Measurements from ENCODE around the gene GNAS-AS1. TPM values are rescaled to one million over a fixed set of nuclear protein-coding genes. Genes with fewer than 3 reads are reported as not detected.

GNAS-AS1 gene
- total RNA-seq, 2 donors from 2014 or later: 0.88 to 1.7 TPM

GRCh38 chr20:58854638-58855471, 4.2 kb upstream of the GNAS-AS1 start:
- H3K27ac ChIP-seq: no peak overlapping the region
- intact Hi-C loops (cut with DNase I): loop anchor here (10.0 kb wide), 2 partner anchors 370 to 620 kb away; no protein-coding TSS in a partner anchor
- no peaks in the 10 kb centered on the region for H3K4me1 ChIP-seq
- TF ChIP-seq CTCF (IDR thresholded peaks at IDR 0.05): no peak
- H3K4me3 ChIP-seq: no peak overlapping the region
- no peaks in the 10 kb centered on the region for H3K36me3 ChIP-seq
- H3K9me3 ChIP-seq: no peaks in the 10 kb centered on the region
- DNase-seq: no peak
- peaks cover 40% of the 10 kb centered on the region for H3K27me3 ChIP-seq
- no peak overlapping the region for H3K9ac ChIP-seq (ENCODE audit: low read depth in 2 of 2, low read length in 2 of 2)

GRCh38 chr20:58853976-58854637, 3.4 kb upstream of the GNAS-AS1 start:
- no peak for TF ChIP-seq CTCF (IDR thresholded peaks at IDR 0.05)
- no peaks in the 10 kb centered on the region for H3K4me1 ChIP-seq
- no peak overlapping the region for H3K9ac ChIP-seq (ENCODE audit: low read depth in 2 of 2, low read length in 2 of 2)
- intact Hi-C loops (cut with DNase I): loop anchor here (10.0 kb wide), 2 partner anchors 369 to 619 kb away; no protein-coding TSS in a partner anchor
- no peak overlapping the region for H3K4me3 ChIP-seq
- no peaks in the 10 kb centered on the region for H3K36me3 ChIP-seq
- no peaks in the 10 kb centered on the region for H3K9me3 ChIP-seq
- H3K27ac ChIP-seq: no peak overlapping the region
- no peak for DNase-seq
- peaks cover 40% of the 10 kb centered on the region for H3K27me3 ChIP-seq

- intact Hi-C loops (cut with DNase I): loop anchor here (10.0 kb wide), 2 partner anchors 369 to 619 kb away; no protein-coding TSS in a partner anchor
- no peak overlapping the region for H3K27ac ChIP-seq
- DNase-seq: no peak
Observed at GRCh38 chr20:58853466-58853865, 2.8 kb upstream of the GNAS-AS1 start.

GRCh38 chr20:58852543-58853271, 2.0 kb upstream of the GNAS-AS1 start, which contains the start of gene GNAS:
Gene GNAS (plus strand): TSS chr20:58852716.
- Histone ChIP-seq H3K9ac (ENCODE audit: low read depth in 2 of 2, low read length in 2 of 2) (peak within 1 kb of the TSS in 1 of 2 donors; percentile 24), H3K27me3 (peaks cover 40% of the 10 kb centered on the region), H3K4me3 (peak within 1 kb of the TSS; percentile 38), H3K9me3 (no peaks in the 10 kb centered on the region), H3K4me1 (no peaks in the 10 kb centered on the region), H3K27ac (no peak within 1 kb of the TSS), H3K36me3 (no peaks in the 10 kb centered on the region)
- peak; percentile 47 for TF ChIP-seq CTCF (IDR thresholded peaks at IDR 0.05)
- intact Hi-C loops (cut with DNase I): loop anchor here (10.0 kb wide), 2 partner anchors 368 to 618 kb away; no protein-coding TSS in a partner anchor
- DNase-seq: peak; percentile 52

More at GRCh38 chr20:58853466-58853865, 2.8 kb upstream of the GNAS-AS1 start:
- TF ChIP-seq CTCF (IDR thresholded peaks at IDR 0.05): no peak
- H3K9ac ChIP-seq (ENCODE audit: low read depth in 2 of 2, low read length in 2 of 2): no peak overlapping the region
- H3K9me3 ChIP-seq: no peaks in the 10 kb centered on the region
- no peak overlapping the region for H3K4me3 ChIP-seq
- H3K27me3 ChIP-seq: peaks cover 40% of the 10 kb centered on the region
- H3K36me3 ChIP-seq: no peaks in the 10 kb centered on the region
- no peaks in the 10 kb centered on the region for H3K4me1 ChIP-seq

GRCh38 chr20:58851969-58852458, 1.3 kb upstream of the GNAS-AS1 start:
- H3K9me3 ChIP-seq: no peaks in the 10 kb centered on the region
- intact Hi-C loops (cut with DNase I): loop anchor here (10.0 kb wide), 2 partner anchors 367 to 617 kb away; no protein-coding TSS in a partner anchor
- DNase-seq: no peak
- no peak overlapping the region for H3K27ac ChIP-seq
- peak overlapping the region; percentile 38 for H3K4me3 ChIP-seq
- H3K9ac ChIP-seq (ENCODE audit: low read depth in 2 of 2, low read length in 2 of 2): no peak overlapping the region
- H3K4me1 ChIP-seq: no peaks in the 10 kb centered on the region
- H3K36me3 ChIP-seq: no peaks in the 10 kb centered on the region
- no peak for TF ChIP-seq CTCF (IDR thresholded peaks at IDR 0.05)
- H3K27me3 ChIP-seq: peaks cover 40% of the 10 kb centered on the region
